Spleen (tissue), 7 donors: ENCODE results near the gene NSA2.

Experiments
- CTCF ChIP-seq, 11 experiments: fragments of 200-600 bp in 7 of 11; fragments of 450-650 bp in 4 of 11; sonication (generic) in 4 of 11; IDR thresholded peaks in 8 of 11; conservative IDR thresholded peaks in 3 of 11; 1 replicate in 7 of 11; 2 replicates in 4 of 11; pipeline versions ENCODE4 v1.4.0 to v1.8.0; 2016 to 2021; ENCODE audit warnings: antibody characterized with exemption in 11 of 11, inconsistent platforms in 4 of 11, mild to moderate bottlenecking in 1 of 11
- POLR2AphosphoS5 ChIP-seq, 3 donors: sonication (generic); formaldehyde crosslinking; IDR thresholded peaks; one replicate each; pipeline ENCODE4 v1.5.1; 2017; ENCODE audit warnings: antibody characterized with exemption in 3 of 3
- donor health status: DM: no; HTN: no; CAD: no; lungs with moderate emphysema.
- donor health status: DM: no; HTN: no; CAD: no.
- donor health status: DM: no; HTN: no; CAD: no.

DNA sequence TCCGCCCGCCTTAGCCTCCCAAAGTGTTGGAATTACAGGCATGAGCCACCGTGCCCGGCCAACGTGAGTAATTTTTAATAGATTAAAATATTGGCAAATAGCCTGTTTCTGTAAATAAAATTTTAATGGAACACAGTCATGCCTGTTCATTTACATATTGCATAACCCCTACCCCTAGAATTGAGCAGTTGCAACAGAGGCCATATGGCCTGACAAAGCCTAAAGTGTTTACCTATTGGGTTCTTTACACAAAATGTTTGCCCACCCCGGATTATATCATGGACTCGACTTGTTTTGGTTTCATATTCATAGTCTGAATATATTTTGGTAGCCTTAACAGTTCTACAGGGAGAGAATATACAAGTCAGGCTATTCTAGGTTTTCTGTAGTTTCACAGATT, 5.3 kb downstream of the NSA2 start:
- TF ChIP-seq CTCF (IDR thresholded peaks at IDR 0.05 in 8 of 11, conservative IDR thresholded peaks at IDR 0.05 in 3 of 11) (no peak), POLR2AphosphoS5 (IDR thresholded peaks at IDR 0.05) (no peak)
